ENCODE measurements around the gene KIF16B.

- TF ChIP-seq RFX5 (IDR thresholded peaks at IDR 0.05; ENCODE audit: low read depth, low read length): no peak
- no peak for TF ChIP-seq SMAD1 (CRISPR knock-in tag; IDR thresholded peaks at IDR 0.05; ENCODE audit: borderline replicate concordance, low read depth)
These were observed 182.3 kb downstream of the KIF16B start for GRCh38 chr20:16390991-16391390.
